ENCODE measurements around the gene DRAM1.

DNA sequence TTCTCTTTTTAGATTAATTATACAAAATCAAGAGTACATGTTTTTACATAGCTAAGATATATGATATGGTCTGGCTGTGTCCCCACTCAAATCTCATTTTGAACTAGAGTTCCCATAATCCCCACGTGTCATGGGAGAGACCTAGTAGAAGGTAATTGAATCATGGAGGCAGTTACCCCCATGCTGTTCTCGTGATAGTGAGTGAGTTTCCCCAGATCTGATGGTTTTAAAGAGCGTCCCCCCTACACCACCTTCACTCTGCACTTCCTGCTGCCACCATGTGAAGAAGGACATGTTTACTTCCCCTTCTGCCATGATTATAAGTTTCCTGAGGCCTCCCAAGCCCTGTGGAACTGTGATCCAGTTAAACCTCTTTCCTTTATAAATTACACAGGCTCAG lies 21.4 kb upstream of the DRAM1 start:
- TF ChIP-seq, protein P1, sequence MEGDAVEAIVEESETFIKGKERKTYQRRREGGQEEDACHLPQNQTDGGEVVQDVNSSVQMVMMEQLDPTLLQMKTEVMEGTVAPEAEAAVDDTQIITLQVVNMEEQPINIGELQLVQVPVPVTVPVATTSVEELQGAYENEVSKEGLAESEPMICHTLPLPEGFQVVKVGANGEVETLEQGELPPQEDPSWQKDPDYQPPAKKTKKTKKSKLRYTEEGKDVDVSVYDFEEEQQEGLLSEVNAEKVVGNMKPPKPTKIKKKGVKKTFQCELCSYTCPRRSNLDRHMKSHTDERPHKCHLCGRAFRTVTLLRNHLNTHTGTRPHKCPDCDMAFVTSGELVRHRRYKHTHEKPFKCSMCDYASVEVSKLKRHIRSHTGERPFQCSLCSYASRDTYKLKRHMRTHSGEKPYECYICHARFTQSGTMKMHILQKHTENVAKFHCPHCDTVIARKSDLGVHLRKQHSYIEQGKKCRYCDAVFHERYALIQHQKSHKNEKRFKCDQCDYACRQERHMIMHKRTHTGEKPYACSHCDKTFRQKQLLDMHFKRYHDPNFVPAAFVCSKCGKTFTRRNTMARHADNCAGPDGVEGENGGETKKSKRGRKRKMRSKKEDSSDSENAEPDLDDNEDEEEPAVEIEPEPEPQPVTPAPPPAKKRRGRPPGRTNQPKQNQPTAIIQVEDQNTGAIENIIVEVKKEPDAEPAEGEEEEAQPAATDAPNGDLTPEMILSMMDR (IDR thresholded peaks at IDR 0.05) = no peak
- no peak for TF ChIP-seq POLR2A (IDR thresholded peaks at IDR 0.05)
